Suprapubic skin (tissue), 4 donors: ENCODE measurements around the gene ADGRA1. TPM values are rescaled to one million over a fixed set of nuclear protein-coding genes. Genes with fewer than 3 reads are reported as not detected.

ENCODE experiments used
- DNase-seq, 2 donors: peaks; one replicate each; pipeline ENCODE4 v3.0.0-alpha.2; 2019; ENCODE audit warnings: low spot score in 2 of 2
- H3K27ac ChIP-seq: fragments of 200-600 bp; sonication (generic); one replicate; pipeline ENCODE4 v1.5.1; 2019
- H3K27me3 ChIP-seq: fragments of 200-600 bp; sonication (generic); one replicate; pipeline ENCODE4 v1.5.1; 2019
- H3K36me3 ChIP-seq: fragments of 200-600 bp; sonication (generic); one replicate; pipeline ENCODE4 v1.5.1; 2019
- H3K4me1 ChIP-seq: fragments of 200-600 bp; sonication (generic); one replicate; pipeline ENCODE4 v1.5.1; 2019
- H3K4me3 ChIP-seq: fragments of 200-600 bp; sonication (generic); one replicate; pipeline ENCODE4 v1.5.1; 2019; ENCODE audit warnings: mild to moderate bottlenecking
- H3K9me3 ChIP-seq: fragments of 200-600 bp; sonication (generic); one replicate; pipeline ENCODE4 v1.5.1; 2019
- EP300 ChIP-seq: sonication (generic); formaldehyde crosslinking; IDR thresholded peaks from one replicate; pipeline ENCODE4 v1.6.1; 2017; ENCODE audit warnings: antibody characterized with exemption
- POLR2A ChIP-seq, 2 donors: fragments of 450-650 bp; IDR thresholded peaks; one replicate each; pipeline ENCODE4 v1.6.1; 2017; ENCODE audit warnings: antibody characterized with exemption in 2 of 2, mild to moderate bottlenecking in 2 of 2, moderate library complexity in 2 of 2
- POLR2AphosphoS5 ChIP-seq, 3 donors: sonication (generic); formaldehyde crosslinking; IDR thresholded peaks; one replicate each; pipeline ENCODE4 v1.6.1; 2017; ENCODE audit warnings: antibody characterized with exemption in 3 of 3
- WGBS: methylation state at CpG from one replicate; pipeline ENCODE4 v1.1.5; 2018; 5-methylcytosine and 5-hydroxymethylcytosine counted together
- total RNA-seq, 4 donors: library from RNA; depleted of rRNA; stranded (reverse); fragments of >200 nt; gene quantifications; one replicate each; pipeline ENCODE4 v1.1.0, GENCODE V29; 2016
- TF ChIP-seq, protein P1 (sequence below), 2 donors: fragments of 200-600 bp in 1 of 2; fragments of 450-650 bp in 1 of 2; sonication (generic) in 1 of 2; IDR thresholded peaks; one replicate each; pipeline ENCODE4 v1.5.1; 2016 to 2019; ENCODE audit warnings: antibody characterized with exemption in 2 of 2, mild to moderate bottlenecking in 1 of 2, moderate library complexity in 1 of 2

The ADGRA1 gene
- total RNA-seq, 4 donors from 2014 or later = not detected

GRCh38 chr10:133104068-133104962, 16.6 kb downstream of the ADGRA1 start:
- TF ChIP-seq POLR2A (IDR thresholded peaks at IDR 0.05) (no peak), POLR2AphosphoS5 (IDR thresholded peaks at IDR 0.05) (no peak), EP300 (no peak)
- TF ChIP-seq, protein P1, sequence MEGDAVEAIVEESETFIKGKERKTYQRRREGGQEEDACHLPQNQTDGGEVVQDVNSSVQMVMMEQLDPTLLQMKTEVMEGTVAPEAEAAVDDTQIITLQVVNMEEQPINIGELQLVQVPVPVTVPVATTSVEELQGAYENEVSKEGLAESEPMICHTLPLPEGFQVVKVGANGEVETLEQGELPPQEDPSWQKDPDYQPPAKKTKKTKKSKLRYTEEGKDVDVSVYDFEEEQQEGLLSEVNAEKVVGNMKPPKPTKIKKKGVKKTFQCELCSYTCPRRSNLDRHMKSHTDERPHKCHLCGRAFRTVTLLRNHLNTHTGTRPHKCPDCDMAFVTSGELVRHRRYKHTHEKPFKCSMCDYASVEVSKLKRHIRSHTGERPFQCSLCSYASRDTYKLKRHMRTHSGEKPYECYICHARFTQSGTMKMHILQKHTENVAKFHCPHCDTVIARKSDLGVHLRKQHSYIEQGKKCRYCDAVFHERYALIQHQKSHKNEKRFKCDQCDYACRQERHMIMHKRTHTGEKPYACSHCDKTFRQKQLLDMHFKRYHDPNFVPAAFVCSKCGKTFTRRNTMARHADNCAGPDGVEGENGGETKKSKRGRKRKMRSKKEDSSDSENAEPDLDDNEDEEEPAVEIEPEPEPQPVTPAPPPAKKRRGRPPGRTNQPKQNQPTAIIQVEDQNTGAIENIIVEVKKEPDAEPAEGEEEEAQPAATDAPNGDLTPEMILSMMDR (IDR thresholded peaks at IDR 0.05) = no peak
- 37% methylated on average over 7 of the region's 40 CpGs for WGBS

DNA sequence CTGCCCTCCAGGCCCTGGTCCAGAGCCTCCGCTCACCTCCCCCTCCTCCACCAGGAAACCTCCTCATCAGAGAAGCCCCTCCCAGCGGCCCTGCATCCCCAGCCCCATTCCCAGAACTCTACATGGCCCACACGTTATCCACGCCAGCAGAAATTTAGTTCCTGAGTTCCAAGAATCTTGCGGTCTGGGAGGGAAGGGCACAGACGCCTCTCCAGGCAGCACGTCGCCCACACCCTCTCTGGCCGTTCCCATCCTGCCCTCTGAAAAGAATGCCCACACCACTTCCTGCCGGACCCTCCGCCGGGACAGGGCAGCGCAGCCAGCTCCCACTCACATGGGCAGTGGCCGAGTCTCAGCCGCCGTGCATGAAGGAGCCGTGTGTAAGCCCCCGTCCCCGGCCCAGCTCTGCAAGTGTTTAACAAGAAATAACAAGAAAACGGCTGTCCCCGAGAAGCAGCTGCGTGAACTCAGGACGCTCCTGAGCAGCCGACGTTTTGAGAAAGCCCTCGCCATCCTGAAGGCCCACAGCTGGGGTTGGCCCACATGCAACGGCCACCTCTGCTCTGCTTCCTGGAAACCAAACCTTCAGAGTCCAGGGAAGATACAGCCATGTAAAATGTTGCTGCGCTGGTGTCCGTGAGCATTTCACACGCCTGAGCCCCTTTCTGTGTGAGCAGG, 17.4 kb downstream of the ADGRA1 start:
- Histone ChIP-seq H3K27ac (no peak overlapping the region), H3K27me3 (peaks cover 77% of the 10 kb centered on the region), H3K36me3 (no peaks in the 10 kb centered on the region), H3K9me3 (peaks cover 14% of the 10 kb centered on the region), H3K4me3 (no peak overlapping the region), H3K4me1 (peaks cover 10% of the 10 kb centered on the region)
- no peak for DNase-seq
- WGBS = 71% methylated on average over 17 of the region's 30 CpGs
- TF ChIP-seq POLR2A (IDR thresholded peaks at IDR 0.05) (no peak), POLR2AphosphoS5 (IDR thresholded peaks at IDR 0.05) (no peak), EP300 (no peak)
- TF ChIP-seq, protein P1 (IDR thresholded peaks at IDR 0.05) = no peak

More at GRCh38 chr10:133104068-133104962, 16.6 kb downstream of the ADGRA1 start:
- Histone ChIP-seq H3K27me3 (peaks cover 78% of the 10 kb centered on the region), H3K4me3 (no peak overlapping the region), H3K9me3 (peaks cover 14% of the 10 kb centered on the region), H3K36me3 (no peaks in the 10 kb centered on the region), H3K27ac (no peak overlapping the region), H3K4me1 (peaks cover 10% of the 10 kb centered on the region)
- DNase-seq = no peak

GRCh38 chr10:133105686-133106390, 18.1 kb downstream of the ADGRA1 start:
- no peaks in the 10 kb centered on the region for H3K36me3 ChIP-seq
- H3K27ac ChIP-seq = no peak overlapping the region
- TF ChIP-seq EP300 = no peak
- TF ChIP-seq POLR2A (IDR thresholded peaks at IDR 0.05) = no peak
- TF ChIP-seq, protein P1 (IDR thresholded peaks at IDR 0.05) = no peak
- TF ChIP-seq POLR2AphosphoS5 (IDR thresholded peaks at IDR 0.05) = no peak
- H3K4me3 ChIP-seq = no peak overlapping the region
- WGBS = 90% methylated on average over 8 of the region's 19 CpGs
- peaks cover 73% of the 10 kb centered on the region for H3K27me3 ChIP-seq
- peaks cover 14% of the 10 kb centered on the region for H3K9me3 ChIP-seq
- H3K4me1 ChIP-seq = peaks cover 5% of the 10 kb centered on the region
- DNase-seq = no peak

DNA sequence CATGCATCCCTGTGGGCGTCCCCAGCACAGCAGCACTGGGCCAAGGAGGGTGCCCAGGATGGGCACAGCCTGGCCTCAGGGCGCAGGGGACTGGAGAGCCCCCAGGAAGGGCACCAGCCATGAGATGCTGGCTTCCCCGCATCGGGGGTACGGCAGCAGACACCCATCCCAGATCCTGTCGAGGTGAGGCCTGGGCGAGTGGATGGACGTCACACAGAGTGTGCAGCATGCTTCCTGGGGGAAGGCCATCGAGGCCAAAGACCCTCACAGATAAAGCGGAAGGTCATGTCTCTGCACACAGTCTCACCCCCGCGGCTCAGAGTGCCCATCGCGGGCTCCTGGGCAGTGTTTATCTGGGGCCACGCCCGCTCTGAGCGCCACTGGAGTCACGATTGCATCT, 18.8 kb downstream of the ADGRA1 start:
- DNase-seq = no peak
- Histone ChIP-seq H3K27ac (no peak overlapping the region), H3K9me3 (peaks cover 14% of the 10 kb centered on the region), H3K36me3 (no peaks in the 10 kb centered on the region), H3K4me3 (no peak overlapping the region), H3K27me3 (peaks cover 66% of the 10 kb centered on the region), H3K4me1 (no peaks in the 10 kb centered on the region)
- no peak for TF ChIP-seq POLR2AphosphoS5 (IDR thresholded peaks at IDR 0.05)
- TF ChIP-seq, protein P1 (IDR thresholded peaks at IDR 0.05) = no peak
- TF ChIP-seq EP300 = no peak
- TF ChIP-seq POLR2A (IDR thresholded peaks at IDR 0.05) = no peak
- WGBS = 89% methylated on average over 15 of the region's 18 CpGs
